ENCODE measurements around the gene HLA-DOB. TPM values are rescaled to one million over a fixed set of nuclear protein-coding genes. Genes with fewer than 3 reads are reported as not detected.
A peak's percentile ranks its signal among the peaks of the same experiment; 100 is the strongest.
"Not testable (repeated sequence)": the region's sequence is repeated elsewhere in the genome, so short reads cannot be mapped to it uniquely, and the experiment has no call there.

HLA-DOB gene
- total and polyA plus RNA-seq, 11 donors: 0.25 to 2.7 (median 0.60) TPM; not detected in 2

DNA sequence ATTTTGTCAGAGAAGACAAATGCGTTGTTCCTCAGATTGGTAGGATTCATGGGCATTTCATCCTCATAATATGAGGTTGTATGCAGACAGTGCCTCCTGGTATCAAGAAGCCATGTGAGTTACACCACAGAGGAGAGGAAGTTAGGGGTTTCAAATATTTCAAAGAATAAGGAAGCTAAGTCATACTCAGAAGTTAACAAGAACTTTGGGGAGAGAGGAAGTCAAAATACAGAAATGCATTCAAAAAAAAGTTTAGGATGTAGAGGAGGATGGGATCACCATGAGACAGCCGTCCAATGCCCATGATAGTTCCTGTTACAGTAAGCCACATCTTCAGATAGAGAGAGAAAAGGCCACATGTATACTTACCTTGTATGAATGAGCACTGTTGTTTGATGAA lies 22.3 kb downstream of the HLA-DOB start:
- H3K27ac ChIP-seq: peak overlapping the region in 1 of 12 donors; percentile 84
- TF ChIP-seq POLR2A (IDR thresholded peaks at IDR 0.05): no peak
- peaks cover 0 to 76% (median 20%) of the 10 kb centered on the region in 9 donors for H3K27me3 ChIP-seq
- intact Hi-C loops (cut with DNase I): loop anchor here in 7 of 10 donors (5.0 to 10.0 kb wide), 6 partner anchors 90 to 550 kb away; no protein-coding TSS in a partner anchor
- H3K4me1 ChIP-seq: peaks cover 0 to 48% (median 2%) of the 10 kb centered on the region in 12 donors
- H3K9me3 ChIP-seq: peaks cover 0 to 9% (median 0%) of the 10 kb centered on the region in 12 donors
- ATAC-seq (peak in 3 of 4 donors; percentile 26 to 73 (median 69)), DNase-seq (no peak)
- no peaks in the 10 kb centered on the region for H3K36me3 ChIP-seq
- no peak overlapping the region for H3K4me3 ChIP-seq
- 68 to 76% (median 74%) methylated on average over 2 of the region's 2 CpGs for WGBS, 4 donors

DNA sequence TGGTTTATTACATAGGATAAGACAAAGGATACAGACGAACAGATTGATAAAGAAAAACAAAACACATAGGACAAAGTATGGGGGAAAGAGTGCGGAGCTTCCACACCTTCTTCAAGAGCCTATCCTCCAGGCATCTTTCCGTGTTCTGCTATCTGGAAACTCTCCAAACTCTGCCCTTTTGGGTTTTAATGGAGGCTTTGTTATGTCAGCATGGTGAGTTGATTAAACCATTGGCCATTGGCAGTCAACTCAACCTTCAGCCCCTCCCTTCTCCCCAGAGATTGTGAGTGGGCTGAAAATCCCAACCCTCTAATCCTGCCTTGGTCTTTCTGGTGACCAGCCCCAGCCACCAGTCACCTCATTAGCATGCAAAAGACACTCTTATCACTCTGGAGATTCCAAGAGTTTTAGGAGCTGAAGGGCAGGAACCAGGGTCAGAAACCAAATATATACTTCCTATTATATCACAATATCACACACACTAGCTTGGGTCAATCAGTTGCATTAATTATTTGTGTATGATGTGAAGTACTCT lies 23.8 kb downstream of the HLA-DOB start:
- H3K27me3 ChIP-seq: peaks cover 0 to 72% (median 15%) of the 10 kb centered on the region in 9 donors
- H3K4me3 ChIP-seq: no peak overlapping the region
- no peaks in the 10 kb centered on the region for H3K36me3 ChIP-seq
- peaks cover 0 to 48% (median 2%) of the 10 kb centered on the region in 12 donors for H3K4me1 ChIP-seq
- 52 to 70% (median 67%) methylated on average over 3 of the region's 3 CpGs for WGBS, 4 donors
- DNase-seq: no peak
- TF ChIP-seq, protein P1, sequence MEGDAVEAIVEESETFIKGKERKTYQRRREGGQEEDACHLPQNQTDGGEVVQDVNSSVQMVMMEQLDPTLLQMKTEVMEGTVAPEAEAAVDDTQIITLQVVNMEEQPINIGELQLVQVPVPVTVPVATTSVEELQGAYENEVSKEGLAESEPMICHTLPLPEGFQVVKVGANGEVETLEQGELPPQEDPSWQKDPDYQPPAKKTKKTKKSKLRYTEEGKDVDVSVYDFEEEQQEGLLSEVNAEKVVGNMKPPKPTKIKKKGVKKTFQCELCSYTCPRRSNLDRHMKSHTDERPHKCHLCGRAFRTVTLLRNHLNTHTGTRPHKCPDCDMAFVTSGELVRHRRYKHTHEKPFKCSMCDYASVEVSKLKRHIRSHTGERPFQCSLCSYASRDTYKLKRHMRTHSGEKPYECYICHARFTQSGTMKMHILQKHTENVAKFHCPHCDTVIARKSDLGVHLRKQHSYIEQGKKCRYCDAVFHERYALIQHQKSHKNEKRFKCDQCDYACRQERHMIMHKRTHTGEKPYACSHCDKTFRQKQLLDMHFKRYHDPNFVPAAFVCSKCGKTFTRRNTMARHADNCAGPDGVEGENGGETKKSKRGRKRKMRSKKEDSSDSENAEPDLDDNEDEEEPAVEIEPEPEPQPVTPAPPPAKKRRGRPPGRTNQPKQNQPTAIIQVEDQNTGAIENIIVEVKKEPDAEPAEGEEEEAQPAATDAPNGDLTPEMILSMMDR (IDR thresholded peaks at IDR 0.05): no peak
- TF ChIP-seq POLR2A (IDR thresholded peaks at IDR 0.05): no peak
- intact Hi-C loops (cut with DNase I): loop anchor here in 7 of 10 donors (5.0 to 10.0 kb wide), 6 partner anchors 88 to 548 kb away; no protein-coding TSS in a partner anchor
- no peak for ATAC-seq
- peak overlapping the region in 1 of 12 donors; percentile 84 for H3K27ac ChIP-seq
- H3K9me3 ChIP-seq: peaks cover 0 to under 1% (median 0%) of the 10 kb centered on the region in 12 donors

DNA sequence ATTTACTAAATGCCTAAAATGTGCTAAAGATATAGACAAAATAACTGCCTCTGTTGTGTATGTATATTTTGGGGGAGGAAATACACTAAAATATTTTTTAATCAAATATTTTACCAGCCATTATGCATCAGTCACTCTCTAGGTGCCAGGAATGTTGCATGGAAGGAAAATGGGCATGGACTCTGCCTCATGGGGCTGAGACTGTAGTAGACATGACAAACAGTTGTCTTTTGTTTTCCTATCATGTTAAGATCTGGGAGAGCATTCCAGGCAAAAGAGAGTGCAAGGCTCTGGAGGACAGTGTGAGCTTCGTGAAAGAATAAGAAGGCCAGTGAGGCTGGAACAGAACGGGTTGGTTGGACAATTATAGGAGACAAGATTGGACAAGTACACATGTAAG lies 26.5 kb downstream of the HLA-DOB start:
- Histone ChIP-seq H3K4me3 (no peak overlapping the region), H3K4me1 (peaks cover 0 to 24% (median 0%) of the 10 kb centered on the region in 12 donors), H3K36me3 (no peaks in the 10 kb centered on the region), H3K27me3 (peaks cover 0 to 74% (median 8%) of the 10 kb centered on the region in 9 donors), H3K27ac (no peak overlapping the region), H3K9me3 (peaks cover 0 to 3% (median 0%) of the 10 kb centered on the region in 12 donors)
- no peak for DNase-seq
- TF ChIP-seq POLR2A (IDR thresholded peaks at IDR 0.05): no peak
- TF ChIP-seq, protein P1 (IDR thresholded peaks at IDR 0.05): no peak
- no peak for ATAC-seq
- 55 to 63% (median 61%) methylated on average over 2 of the region's 2 CpGs for WGBS, 4 donors
- intact Hi-C loops (cut with DNase I): loop anchor here in 7 of 10 donors (5.0 to 10.0 kb wide), 6 partner anchors 86 to 546 kb away; no protein-coding TSS in a partner anchor

DNA sequence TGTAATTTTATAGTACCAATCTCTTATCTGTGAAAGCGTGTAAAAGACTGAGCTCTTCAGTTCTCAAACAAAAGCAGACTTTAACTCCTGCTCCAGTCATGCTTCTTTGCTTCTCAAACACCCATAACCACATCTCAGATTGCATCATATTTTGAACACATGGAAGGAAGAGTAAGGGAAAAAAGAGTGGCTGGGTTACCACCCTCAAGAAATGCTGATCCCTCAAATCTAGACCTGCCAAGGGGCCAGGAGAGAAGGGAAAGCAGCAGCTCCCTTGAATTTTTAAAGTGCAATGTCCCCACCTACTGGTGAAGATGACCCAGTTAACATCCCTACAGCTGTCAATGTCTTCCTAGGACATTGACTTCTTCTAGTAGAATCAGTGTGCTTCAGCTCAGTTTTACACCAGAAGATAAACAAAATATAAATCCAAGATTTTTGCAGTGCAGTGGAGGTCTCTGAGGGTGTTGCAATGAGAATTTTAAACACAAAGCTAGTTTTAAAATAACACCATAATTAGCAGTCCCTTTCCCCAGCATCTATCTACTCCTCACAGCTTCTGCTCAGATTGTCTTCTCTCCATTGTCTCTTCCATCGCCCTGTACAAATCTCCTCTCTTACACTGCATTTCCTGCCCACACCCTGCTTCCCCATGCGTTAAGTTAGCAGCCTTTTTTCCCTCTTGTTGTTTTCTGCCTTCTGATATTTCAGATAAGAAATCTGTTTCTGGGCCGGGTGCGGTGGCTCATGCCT lies 30.8 kb downstream of the HLA-DOB start:
- TF ChIP-seq, protein P1 (IDR thresholded peaks at IDR 0.05): peak in 11 of 12 donors; percentile 33 to 66 (median 50)
- no peak for TF ChIP-seq POLR2A (IDR thresholded peaks at IDR 0.05)
- no peaks in the 10 kb centered on the region for H3K36me3 ChIP-seq
- ATAC-seq (peak in 3 of 4 donors; percentile 73 to 90 (median 82)), DNase-seq (peak in 2 of 5 donors; percentile 38)
- WGBS, 4 donors: 41 to 47% (median 43%) methylated on average over 5 of the region's 5 CpGs
- peaks cover 0 to 39% (median under 1%) of the 10 kb centered on the region in 9 donors for H3K27me3 ChIP-seq
- H3K4me3 ChIP-seq: no peak overlapping the region
- intact Hi-C loops (cut with DNase I): loop anchor here in 4 of 10 donors (5.0 to 10.0 kb wide), 3 partner anchors 71 to 359 kb away; no protein-coding TSS in a partner anchor
- peaks cover 0 to 4% (median 0%) of the 10 kb centered on the region in 12 donors for H3K4me1 ChIP-seq
- H3K9me3 ChIP-seq: peaks cover 0 to 11% (median 0%) of the 10 kb centered on the region in 12 donors
- H3K27ac ChIP-seq: no peak overlapping the region

DNA sequence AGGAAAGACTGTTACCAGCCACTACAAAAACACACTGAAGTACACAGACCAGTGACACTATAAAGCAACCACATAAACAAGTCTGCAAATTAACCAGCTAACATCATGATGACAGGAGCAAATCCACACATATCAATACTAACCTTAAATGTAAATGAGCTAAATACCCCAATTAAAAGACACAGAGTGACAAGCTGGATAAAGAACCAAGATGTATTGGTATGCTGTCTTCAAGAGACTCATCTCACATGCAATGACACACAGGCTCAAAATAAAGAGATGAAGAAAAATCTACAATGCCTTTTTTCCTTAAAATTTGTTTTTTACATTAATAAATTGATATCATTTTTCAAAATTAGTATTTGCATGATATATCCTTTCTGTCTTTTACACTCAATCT lies 33.9 kb downstream of the HLA-DOB start:
- H3K36me3 ChIP-seq, H3K4me1 ChIP-seq, DNase-seq, H3K27ac ChIP-seq, ATAC-seq, H3K4me3 ChIP-seq: not testable (repeated sequence)
- intact Hi-C loops (cut with DNase I): loop anchor here in 2 of 10 donors (5.0 to 10.0 kb wide), 2 partner anchors 68 to 71 kb away; no protein-coding TSS in a partner anchor
- H3K27me3 ChIP-seq: peaks cover 0 to 25% (median 0%) of the 10 kb centered on the region in 9 donors
- peaks cover 0 to 11% (median 0%) of the 10 kb centered on the region in 12 donors for H3K9me3 ChIP-seq

All from heart left ventricle (tissue), 16 donors.